ENCODE data around the gene IL18RAP. TPM values are rescaled to one million over a fixed set of nuclear protein-coding genes. Genes with fewer than 3 reads are reported as not detected.

IL18RAP gene
- total RNA-seq, 1 donor from 2014 or later: 1.2 TPM

DNA sequence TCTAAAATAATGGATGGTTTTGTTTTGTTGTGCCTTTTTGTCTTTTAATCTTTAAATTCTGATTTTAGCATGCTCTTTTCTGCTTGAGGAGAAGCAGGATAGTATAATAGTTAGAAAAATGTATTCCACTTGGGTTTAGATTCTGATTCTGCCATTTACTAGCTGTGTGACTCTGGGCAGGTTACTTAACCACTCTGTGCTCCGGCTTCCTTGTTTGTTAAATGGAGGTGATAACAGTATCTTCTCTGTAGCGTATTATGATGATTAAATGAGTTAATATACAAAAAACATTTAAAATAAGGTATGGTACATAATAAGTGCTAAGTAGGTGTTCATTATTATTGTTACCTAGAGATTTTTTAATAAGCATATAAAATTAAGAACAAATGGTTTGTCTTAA, 26.9 kb upstream of the IL18RAP start:
- no peaks in the 10 kb centered on the region for H3K36me3 Mint-ChIP-seq
- H3K27ac Mint-ChIP-seq: no peak overlapping the region
- TF ChIP-seq, protein P1, sequence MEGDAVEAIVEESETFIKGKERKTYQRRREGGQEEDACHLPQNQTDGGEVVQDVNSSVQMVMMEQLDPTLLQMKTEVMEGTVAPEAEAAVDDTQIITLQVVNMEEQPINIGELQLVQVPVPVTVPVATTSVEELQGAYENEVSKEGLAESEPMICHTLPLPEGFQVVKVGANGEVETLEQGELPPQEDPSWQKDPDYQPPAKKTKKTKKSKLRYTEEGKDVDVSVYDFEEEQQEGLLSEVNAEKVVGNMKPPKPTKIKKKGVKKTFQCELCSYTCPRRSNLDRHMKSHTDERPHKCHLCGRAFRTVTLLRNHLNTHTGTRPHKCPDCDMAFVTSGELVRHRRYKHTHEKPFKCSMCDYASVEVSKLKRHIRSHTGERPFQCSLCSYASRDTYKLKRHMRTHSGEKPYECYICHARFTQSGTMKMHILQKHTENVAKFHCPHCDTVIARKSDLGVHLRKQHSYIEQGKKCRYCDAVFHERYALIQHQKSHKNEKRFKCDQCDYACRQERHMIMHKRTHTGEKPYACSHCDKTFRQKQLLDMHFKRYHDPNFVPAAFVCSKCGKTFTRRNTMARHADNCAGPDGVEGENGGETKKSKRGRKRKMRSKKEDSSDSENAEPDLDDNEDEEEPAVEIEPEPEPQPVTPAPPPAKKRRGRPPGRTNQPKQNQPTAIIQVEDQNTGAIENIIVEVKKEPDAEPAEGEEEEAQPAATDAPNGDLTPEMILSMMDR (conservative IDR thresholded peaks at IDR 0.05): no peak

DNA sequence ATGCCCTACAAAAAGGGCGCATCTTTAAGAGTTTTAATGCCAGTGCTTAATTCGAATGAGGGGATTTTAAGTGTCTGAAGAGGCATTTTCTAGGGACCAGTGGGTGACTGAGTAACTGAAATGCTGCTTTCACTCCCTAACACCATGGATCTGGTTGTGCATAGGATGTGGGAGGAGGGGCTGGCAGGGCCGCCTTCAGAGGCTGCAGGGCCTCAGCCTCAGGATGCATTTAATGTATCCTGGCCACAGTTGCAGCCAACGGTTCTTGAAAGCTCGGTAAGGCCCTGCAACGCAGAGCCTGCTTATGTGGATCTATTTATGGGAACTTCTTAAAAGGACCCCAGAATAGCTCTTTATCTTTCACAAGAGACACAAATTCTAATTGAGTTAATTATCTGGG, 25.8 kb upstream of the IL18RAP start:
- H3K9me3 Mint-ChIP-seq: no peaks in the 10 kb centered on the region
- H3K4me1 Mint-ChIP-seq (ENCODE audit: unreplicated experiment): no peaks in the 10 kb centered on the region
- H3K27me3 Mint-ChIP-seq: peaks cover 7% of the 10 kb centered on the region
- no peaks in the 10 kb centered on the region for H3K36me3 Mint-ChIP-seq
- TF ChIP-seq, protein P1 (conservative IDR thresholded peaks at IDR 0.05): no peak
- H3K4me3 Mint-ChIP-seq: no peak overlapping the region
- no peak overlapping the region for H3K27ac Mint-ChIP-seq
- no peak for DNase-seq (ENCODE audit: extremely low spot score, unreplicated experiment)

More for the DNA sequence above, 26.9 kb upstream of the IL18RAP start:
- Mint-ChIP-seq H3K9me3 (no peaks in the 10 kb centered on the region), H3K27me3 (peaks cover 7% of the 10 kb centered on the region), H3K4me1 (ENCODE audit: unreplicated experiment) (no peaks in the 10 kb centered on the region), H3K4me3 (no peak overlapping the region)
- DNase-seq (ENCODE audit: extremely low spot score, unreplicated experiment): no peak

- no peak overlapping the region for H3K4me3 Mint-ChIP-seq
- no peak for DNase-seq (ENCODE audit: extremely low spot score, unreplicated experiment)
- TF ChIP-seq, protein P1 (conservative IDR thresholded peaks at IDR 0.05): no peak
- no peaks in the 10 kb centered on the region for H3K9me3 Mint-ChIP-seq
- peaks cover 6% of the 10 kb centered on the region for H3K27me3 Mint-ChIP-seq
- H3K4me1 Mint-ChIP-seq (ENCODE audit: unreplicated experiment): no peaks in the 10 kb centered on the region
- H3K36me3 Mint-ChIP-seq: no peaks in the 10 kb centered on the region
- H3K27ac Mint-ChIP-seq: no peak overlapping the region
Observed at GRCh38 chr2:102399499-102400141, 23.3 kb upstream of the IL18RAP start.

DNA sequence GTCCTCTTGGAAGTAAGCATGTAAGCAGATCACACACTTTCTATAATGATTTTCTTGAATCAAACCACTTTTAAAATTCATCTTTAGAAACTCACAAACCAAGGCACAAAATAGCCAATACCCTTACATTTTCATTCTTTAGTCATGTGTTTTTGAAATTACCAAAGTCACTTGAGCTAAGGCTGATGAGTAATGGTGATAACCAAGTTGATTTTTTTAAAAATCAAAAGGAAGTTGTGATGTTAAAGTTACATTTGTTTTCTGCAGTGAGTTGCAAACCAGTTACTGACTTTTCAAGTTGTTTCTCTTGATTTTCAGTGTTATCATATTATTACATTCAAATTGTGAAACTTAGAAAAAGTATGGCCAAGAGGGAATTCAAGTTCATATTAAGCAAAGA, 21.5 kb upstream of the IL18RAP start:
- TF ChIP-seq, protein P1 (conservative IDR thresholded peaks at IDR 0.05): no peak
- Mint-ChIP-seq H3K4me3 (no peak overlapping the region), H3K4me1 (ENCODE audit: unreplicated experiment) (no peaks in the 10 kb centered on the region), H3K27me3 (peaks cover 6% of the 10 kb centered on the region), H3K36me3 (no peaks in the 10 kb centered on the region), H3K9me3 (no peaks in the 10 kb centered on the region), H3K27ac (no peak overlapping the region)
- DNase-seq (ENCODE audit: extremely low spot score, unreplicated experiment): no peak

- TF ChIP-seq, protein P1 (conservative IDR thresholded peaks at IDR 0.05): no peak
- Mint-ChIP-seq H3K9me3 (no peaks in the 10 kb centered on the region), H3K4me3 (no peak overlapping the region), H3K27ac (no peak overlapping the region), H3K4me1 (ENCODE audit: unreplicated experiment) (no peaks in the 10 kb centered on the region), H3K36me3 (no peaks in the 10 kb centered on the region), H3K27me3 (peaks cover 6% of the 10 kb centered on the region)
- no peak for DNase-seq (ENCODE audit: extremely low spot score, unreplicated experiment)
Observed at GRCh38 chr2:102401865-102402264, 21.1 kb upstream of the IL18RAP start.

Measured in type B pancreatic cell (in vitro differentiated cells).